Measurements from ENCODE around the gene CDA.

DNA sequence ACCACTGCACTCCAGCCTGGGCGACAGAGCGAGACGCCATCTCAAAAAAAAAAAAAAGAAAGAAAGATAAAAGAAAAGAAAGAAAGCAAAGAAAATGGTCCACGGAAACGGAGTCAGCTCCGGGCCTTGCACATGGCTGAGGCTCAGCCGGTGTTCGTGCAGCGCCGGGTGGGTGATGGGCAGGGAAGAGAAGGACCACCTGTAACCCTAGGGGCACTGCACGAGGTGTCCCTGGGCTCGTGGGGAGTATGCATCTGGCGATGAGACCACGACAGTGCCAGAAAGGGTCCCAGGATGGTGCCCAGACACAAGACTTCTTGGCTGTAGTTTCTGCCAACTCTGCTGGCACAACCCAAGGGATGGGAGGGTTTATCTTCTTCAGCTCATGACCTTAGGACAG is 5.8 kb downstream of the CDA start:
- TF ChIP-seq, protein P1, sequence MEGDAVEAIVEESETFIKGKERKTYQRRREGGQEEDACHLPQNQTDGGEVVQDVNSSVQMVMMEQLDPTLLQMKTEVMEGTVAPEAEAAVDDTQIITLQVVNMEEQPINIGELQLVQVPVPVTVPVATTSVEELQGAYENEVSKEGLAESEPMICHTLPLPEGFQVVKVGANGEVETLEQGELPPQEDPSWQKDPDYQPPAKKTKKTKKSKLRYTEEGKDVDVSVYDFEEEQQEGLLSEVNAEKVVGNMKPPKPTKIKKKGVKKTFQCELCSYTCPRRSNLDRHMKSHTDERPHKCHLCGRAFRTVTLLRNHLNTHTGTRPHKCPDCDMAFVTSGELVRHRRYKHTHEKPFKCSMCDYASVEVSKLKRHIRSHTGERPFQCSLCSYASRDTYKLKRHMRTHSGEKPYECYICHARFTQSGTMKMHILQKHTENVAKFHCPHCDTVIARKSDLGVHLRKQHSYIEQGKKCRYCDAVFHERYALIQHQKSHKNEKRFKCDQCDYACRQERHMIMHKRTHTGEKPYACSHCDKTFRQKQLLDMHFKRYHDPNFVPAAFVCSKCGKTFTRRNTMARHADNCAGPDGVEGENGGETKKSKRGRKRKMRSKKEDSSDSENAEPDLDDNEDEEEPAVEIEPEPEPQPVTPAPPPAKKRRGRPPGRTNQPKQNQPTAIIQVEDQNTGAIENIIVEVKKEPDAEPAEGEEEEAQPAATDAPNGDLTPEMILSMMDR (IDR thresholded peaks at IDR 0.05; ENCODE audit: extremely low read depth in 1 of 2, insufficient read depth in 1 of 2, low read depth in 1 of 2, low read length in 2 of 2), result no peak
- TF ChIP-seq POLR2A (IDR thresholded peaks at IDR 0.05; ENCODE audit: low read depth, low read length) (no peak), POLR2AphosphoS5 (IDR thresholded peaks at IDR 0.05; ENCODE audit: insufficient read depth, low read depth, low read length) (no peak), FOS (IDR thresholded peaks at IDR 0.05; ENCODE audit: borderline replicate concordance, insufficient read depth, low read length) (no peak), EZH2 (IDR thresholded peaks at IDR 0.05; ENCODE audit: borderline replicate concordance, low read depth, low read length, severe bottlenecking) (no peak), JUN (IDR thresholded peaks at IDR 0.05; ENCODE audit: borderline replicate concordance, insufficient read depth, insufficient read length, low read depth) (no peak), MYC (IDR thresholded peaks at IDR 0.05; ENCODE audit: low read depth, low read length) (no peak)
- TF ChIP-seq, protein P2, sequence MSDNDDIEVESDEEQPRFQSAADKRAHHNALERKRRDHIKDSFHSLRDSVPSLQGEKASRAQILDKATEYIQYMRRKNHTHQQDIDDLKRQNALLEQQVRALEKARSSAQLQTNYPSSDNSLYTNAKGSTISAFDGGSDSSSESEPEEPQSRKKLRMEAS (IDR thresholded peaks at IDR 0.05; ENCODE audit: insufficient read depth, insufficient read length), result no peak
